Measurements from ENCODE around the gene TMEM141.
A peak's percentile ranks its signal among the peaks of the same experiment; 100 is the strongest.

TMEM141 gene

DNA sequence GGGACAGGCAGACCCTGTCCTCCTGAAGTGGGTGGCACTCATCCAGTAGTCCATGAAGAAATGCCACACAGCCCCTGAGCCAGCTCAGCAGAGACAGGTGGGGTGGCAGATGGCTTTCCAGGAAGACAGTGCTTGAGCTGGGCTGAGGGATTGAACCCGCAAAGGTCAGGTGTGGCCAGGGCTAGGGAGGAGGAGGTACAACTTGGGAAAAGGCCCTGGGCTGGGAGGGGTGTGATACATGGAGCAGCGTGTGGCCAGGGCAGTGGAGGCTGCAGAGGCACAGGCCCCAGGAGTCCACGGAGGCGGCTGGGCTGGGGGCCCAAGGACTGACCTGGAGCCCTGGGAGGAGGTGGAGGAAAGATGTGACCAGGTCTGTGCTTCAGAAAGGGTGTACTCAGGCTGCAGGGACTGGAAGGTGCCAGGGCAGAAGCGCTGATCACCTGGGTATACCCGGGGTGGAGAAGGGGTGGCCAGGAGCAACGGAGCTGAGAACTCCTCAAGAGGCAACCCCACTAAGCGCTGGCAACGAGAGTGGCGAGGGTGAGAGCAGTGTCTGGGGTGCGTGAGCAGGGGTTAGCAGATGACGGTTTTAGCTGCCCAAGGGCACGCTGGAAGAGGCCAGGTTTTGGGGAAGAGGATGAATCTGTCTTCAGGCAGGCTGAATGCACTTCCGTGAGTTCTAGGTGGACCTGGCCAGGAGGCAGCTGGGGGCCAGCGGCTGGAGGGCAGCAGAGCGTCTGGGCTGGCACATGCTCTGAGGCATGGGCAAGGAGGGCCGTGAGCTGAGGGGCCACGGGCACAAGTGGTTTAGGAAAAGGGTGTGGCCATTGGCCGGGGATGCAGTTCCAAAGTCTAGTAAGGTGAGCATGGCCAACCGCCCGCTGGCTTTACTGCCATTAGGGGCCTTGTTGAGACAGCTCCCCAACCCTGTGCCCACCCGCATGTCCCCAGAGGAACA lies 12.7 kb downstream of the TMEM141 start:
- TF ChIP-seq, protein P1, sequence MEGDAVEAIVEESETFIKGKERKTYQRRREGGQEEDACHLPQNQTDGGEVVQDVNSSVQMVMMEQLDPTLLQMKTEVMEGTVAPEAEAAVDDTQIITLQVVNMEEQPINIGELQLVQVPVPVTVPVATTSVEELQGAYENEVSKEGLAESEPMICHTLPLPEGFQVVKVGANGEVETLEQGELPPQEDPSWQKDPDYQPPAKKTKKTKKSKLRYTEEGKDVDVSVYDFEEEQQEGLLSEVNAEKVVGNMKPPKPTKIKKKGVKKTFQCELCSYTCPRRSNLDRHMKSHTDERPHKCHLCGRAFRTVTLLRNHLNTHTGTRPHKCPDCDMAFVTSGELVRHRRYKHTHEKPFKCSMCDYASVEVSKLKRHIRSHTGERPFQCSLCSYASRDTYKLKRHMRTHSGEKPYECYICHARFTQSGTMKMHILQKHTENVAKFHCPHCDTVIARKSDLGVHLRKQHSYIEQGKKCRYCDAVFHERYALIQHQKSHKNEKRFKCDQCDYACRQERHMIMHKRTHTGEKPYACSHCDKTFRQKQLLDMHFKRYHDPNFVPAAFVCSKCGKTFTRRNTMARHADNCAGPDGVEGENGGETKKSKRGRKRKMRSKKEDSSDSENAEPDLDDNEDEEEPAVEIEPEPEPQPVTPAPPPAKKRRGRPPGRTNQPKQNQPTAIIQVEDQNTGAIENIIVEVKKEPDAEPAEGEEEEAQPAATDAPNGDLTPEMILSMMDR (IDR thresholded peaks at IDR 0.05; ENCODE audit: extremely low read depth, insufficient read depth, missing control alignments) = no peak
- in situ Hi-C loops (cut with MboI; ENCODE audit: low pct_unique_long_range_greater_than_20kb, low sequenced_read_pairs, unreplicated experiment) = no loop called here
- DNase-seq (ENCODE audit: low spot score) = no peak

DNA sequence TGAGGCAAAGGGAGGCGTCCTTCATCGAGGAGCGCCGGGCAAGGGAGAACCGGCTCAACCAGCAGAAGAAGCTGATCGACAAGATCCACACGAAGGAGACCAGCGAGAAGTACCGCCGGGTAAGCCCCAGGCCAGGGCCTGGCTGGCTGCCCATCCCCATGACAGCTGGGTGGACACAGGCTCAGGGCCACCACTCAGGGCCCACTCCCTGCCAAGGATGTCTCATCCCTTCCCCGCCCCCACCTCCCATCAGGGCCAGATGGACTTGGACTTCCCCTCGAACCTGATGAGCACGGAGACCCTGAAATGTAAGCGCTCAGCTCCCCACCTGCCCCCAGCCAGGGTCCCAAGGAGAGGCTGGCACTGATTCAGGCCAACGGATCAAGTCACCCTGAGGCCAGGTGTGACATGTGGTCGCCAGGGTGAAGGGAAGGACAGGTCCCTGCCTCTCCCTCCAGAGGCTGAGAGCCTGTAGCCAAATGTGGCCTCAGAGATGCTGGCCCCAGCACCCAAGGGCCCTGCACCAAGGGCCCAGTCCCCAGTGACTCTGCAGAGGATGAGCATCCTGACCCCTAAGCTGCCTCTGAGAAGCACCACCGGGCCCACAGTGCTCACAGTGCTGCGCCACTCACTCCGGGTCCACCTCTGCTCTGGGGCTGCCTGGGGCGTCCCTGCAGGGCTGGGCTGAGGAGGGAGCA lies 13.5 kb downstream of the TMEM141 start:
- DNase-seq (ENCODE audit: low spot score) = no peak
- TF ChIP-seq, protein P1 (IDR thresholded peaks at IDR 0.05; ENCODE audit: extremely low read depth, insufficient read depth, missing control alignments) = no peak
- in situ Hi-C loops (cut with MboI; ENCODE audit: low pct_unique_long_range_greater_than_20kb, low sequenced_read_pairs, unreplicated experiment) = no loop called here

DNA sequence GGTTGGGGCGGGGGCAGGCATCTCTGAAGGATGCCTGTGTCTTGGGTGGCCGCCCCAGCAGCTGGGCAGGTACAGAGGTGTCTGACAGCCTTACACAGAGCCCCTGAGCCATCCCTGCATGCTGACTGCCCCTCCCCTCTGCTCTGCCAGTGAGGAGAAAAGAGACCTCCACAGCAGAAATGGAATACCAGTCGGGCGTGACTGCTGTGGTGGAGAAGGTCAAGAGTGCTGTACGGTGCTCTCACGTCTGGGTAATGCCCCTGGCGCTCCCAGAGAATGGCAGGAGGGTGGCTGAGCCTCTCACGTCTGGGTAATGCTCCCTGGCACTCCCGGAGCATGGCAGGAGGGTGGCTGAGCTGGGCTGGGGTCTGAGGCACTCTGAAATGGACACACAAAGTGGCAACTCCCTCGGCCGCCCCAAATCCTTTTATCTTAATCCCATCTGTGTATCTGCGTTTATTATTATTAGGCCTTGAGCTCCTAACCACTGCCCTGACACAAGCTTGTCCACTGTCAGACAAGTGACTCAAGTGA lies 14.1 kb downstream of the TMEM141 start:
- no peak for DNase-seq (ENCODE audit: low spot score)
- TF ChIP-seq, protein P1 (IDR thresholded peaks at IDR 0.05; ENCODE audit: extremely low read depth, insufficient read depth, missing control alignments) = no peak
- in situ Hi-C loops (cut with MboI; ENCODE audit: low pct_unique_long_range_greater_than_20kb, low sequenced_read_pairs, unreplicated experiment) = no loop called here

DNA sequence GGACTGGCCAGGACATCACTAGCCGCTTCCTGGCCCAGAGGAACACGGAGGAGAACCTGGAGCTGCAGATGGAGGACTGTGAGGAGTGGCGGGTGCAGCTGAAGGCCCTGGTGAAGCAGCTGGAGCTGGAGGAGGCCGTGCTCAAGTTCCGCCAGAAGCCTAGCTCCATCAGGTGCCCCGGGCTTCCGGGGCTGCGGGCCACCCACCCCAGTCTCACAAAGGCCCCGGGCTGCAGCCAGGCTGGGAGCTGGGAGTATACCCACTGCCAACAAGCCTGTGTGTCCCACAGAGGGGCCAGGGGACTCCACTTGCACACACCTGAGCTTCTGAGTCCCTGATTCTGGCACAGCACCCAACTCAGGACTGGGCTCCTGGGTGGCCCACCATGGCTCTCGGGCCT lies 14.9 kb downstream of the TMEM141 start:
- TF ChIP-seq, protein P1 (IDR thresholded peaks at IDR 0.05; ENCODE audit: extremely low read depth, insufficient read depth, missing control alignments) = no peak
- in situ Hi-C loops (cut with MboI; ENCODE audit: low pct_unique_long_range_greater_than_20kb, low sequenced_read_pairs, unreplicated experiment) = no loop called here
- peak; percentile 20 for DNase-seq (ENCODE audit: low spot score)

DNA sequence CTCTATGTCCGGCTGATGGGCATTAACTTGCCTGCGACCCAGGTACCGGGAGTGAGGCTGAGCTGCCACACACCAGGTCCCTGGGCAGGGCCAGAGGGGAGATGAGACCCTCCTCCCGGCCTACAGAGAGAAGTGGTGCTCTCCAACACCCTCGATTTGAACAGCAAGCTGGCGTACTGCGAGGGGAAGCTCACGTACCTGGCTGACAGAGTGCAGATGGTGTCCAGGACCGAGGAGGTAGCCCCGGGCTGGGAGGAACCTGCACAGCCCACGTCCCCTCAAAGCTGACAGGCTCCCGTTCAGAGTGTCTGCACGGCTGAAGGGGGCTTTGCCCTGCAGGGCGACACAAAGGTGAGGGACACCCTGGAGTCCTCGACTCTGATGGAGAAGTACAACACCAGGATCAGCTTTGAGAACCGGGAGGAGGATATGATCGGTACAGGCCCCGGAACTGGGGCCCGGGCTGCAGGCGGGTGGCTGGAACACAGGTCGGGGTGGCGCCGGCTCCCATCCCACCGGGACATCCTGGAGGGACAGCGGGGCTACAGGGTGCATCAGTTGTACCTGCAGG lies 15.6 kb downstream of the TMEM141 start:
- peak; percentile 15 for DNase-seq (ENCODE audit: low spot score)
- TF ChIP-seq, protein P1 (IDR thresholded peaks at IDR 0.05; ENCODE audit: extremely low read depth, insufficient read depth, missing control alignments) = no peak
- in situ Hi-C loops (cut with MboI; ENCODE audit: low pct_unique_long_range_greater_than_20kb, low sequenced_read_pairs, unreplicated experiment) = no loop called here
